K562 (cell line): ENCODE results near the gene TFB2M. TPM values are rescaled to one million over a fixed set of nuclear protein-coding genes. Genes with fewer than 3 reads are reported as not detected.

Source experiments
- ATAC-seq: fragments of 200-7000 bp; cut with Tn5 transposase; 3 replicates; pipeline ENCODE4 v1.9.1; 2020; ENCODE audit warnings: moderate library complexity
- BruUV-seq: library from RNA; stranded (reverse); fragments of 400-500 nt; replicated peaks from 2 replicates; lab custom pipeline; 2021; lab: Mats Ljungman, UMichigan
- CTCF ChIA-PET: fragments of 300-600 bp; formaldehyde crosslinking; extraction: SDS; loops from one replicate; lab custom pipeline; 2021; ENCODE audit warnings: low intra/inter-chr PET ratio; lab: Yijun Ruan, JAX
- POLR2A ChIA-PET: fragments of 300-600, 350-650 bp; sonication (Branson Sonifier 250); formaldehyde crosslinking; extraction: SDS; loops from one replicate; lab custom pipeline; 2021; ENCODE audit warnings: antibody characterized with exemption, inconsistent platforms; lab: Yijun Ruan, JAX
- DNase-seq, 4 experiments: peaks; one replicate each; pipeline versions ENCODE4 v3.0.0 to v3.0.0-alpha.2; 2011 to 2018; ENCODE audit warnings: low spot score in 3 of 4, mixed read lengths in 3 of 4; ENCODE audit errors: extremely low read depth in 1 of 4
- FAIRE-seq: peaks from 2 replicates; lab custom pipeline; 2011; peaks lifted over from hg19 to GRCh38; lab: Jason Lieb, UNC
- H2AFZ ChIP-seq: 2 replicates; pipeline ENCODE4 v1.6.0; 2011; ENCODE audit warnings: low read depth, low read length, control low read depth, inconsistent platforms
- H3K27ac ChIP-seq: fragments of 200-600 bp; 3 replicates; pipeline ENCODE4 v1.8.0; 2011; ENCODE audit warnings: low read depth, mild to moderate bottlenecking, control low read depth, inconsistent platforms, low read length, moderate library complexity, mixed read lengths; ENCODE audit errors: extremely low read depth
- H3K27me3 ChIP-seq, 2 experiments: fragments of 300-600 bp in 1 of 2; 2 replicates in 1 of 2; 3 replicates in 1 of 2; pipeline versions ENCODE4 v1.6.0 to v1.8.0; 2011; ENCODE audit warnings: inconsistent platforms in 2 of 2, low read length in 2 of 2, mild to moderate bottlenecking in 1 of 2, mixed read lengths in 1 of 2, moderate library complexity in 1 of 2; ENCODE audit not compliant: control insufficient read depth in 2 of 2, insufficient read depth in 2 of 2
- H3K36me3 ChIP-seq: fragments of 300-600 bp; 3 replicates; pipeline ENCODE4 v1.8.0; 2011; ENCODE audit warnings: mild to moderate bottlenecking, low read length, inconsistent platforms; ENCODE audit not compliant: control insufficient read depth, insufficient read depth
- H3K4me1 ChIP-seq, 2 experiments: fragments of 200-600 bp in 1 of 2; replicated peaks in 1 of 2; 2 replicates in 1 of 2; 3 replicates in 1 of 2; pipeline versions ENCODE4 v1.5.1 to v1.8.0; 2011; ENCODE audit warnings: inconsistent platforms in 2 of 2, low read length in 2 of 2, mild to moderate bottlenecking in 1 of 2, mixed read lengths in 1 of 2, moderate library complexity in 1 of 2; ENCODE audit not compliant: control insufficient read depth in 2 of 2, insufficient read depth in 2 of 2
- H3K4me2 ChIP-seq: 2 replicates; pipeline ENCODE4 v1.6.1; 2011; ENCODE audit warnings: low read length, control low read depth, inconsistent platforms, mixed read lengths; ENCODE audit not compliant: insufficient read depth
- H3K4me3 ChIP-seq: fragments of 200-600 bp; sonication (generic), shearing (Covaris generic); 2 replicates; pipeline ENCODE4 v1.5.1; 2016; ENCODE audit warnings: control low read depth, inconsistent platforms
- H3K79me2 ChIP-seq: fragments of 200-600 bp; 3 replicates; pipeline ENCODE4 v1.8.0; 2011; ENCODE audit warnings: low read length, inconsistent platforms; ENCODE audit not compliant: control insufficient read depth, insufficient read depth
- H3K9ac ChIP-seq, 2 experiments: 2 replicates each; pipeline versions ENCODE4 v1.6.0 to v1.6.1; 2011; ENCODE audit warnings: low read depth in 2 of 2, low read length in 2 of 2, control low read depth in 1 of 2, inconsistent platforms in 1 of 2, mild to moderate bottlenecking in 1 of 2, mixed read lengths in 1 of 2; ENCODE audit not compliant: insufficient read depth in 1 of 2
- H3K9me1 ChIP-seq: one replicate; pipeline ENCODE4 v1.6.0; 2011; ENCODE audit warnings: inconsistent platforms, mild to moderate bottlenecking, low read length, moderate library complexity; ENCODE audit not compliant: control insufficient read depth, insufficient read depth
- H3K9me3 ChIP-seq: replicated peaks from 2 replicates; pipeline ENCODE4 v1.5.1; 2011; ENCODE audit warnings: low read depth, low read length, inconsistent platforms; ENCODE audit not compliant: control insufficient read depth, insufficient read depth
- H4K20me1 ChIP-seq: replicated peaks from 2 replicates; pipeline ENCODE4 v1.6.1; 2011; ENCODE audit warnings: low read length, inconsistent platforms, mixed read lengths; ENCODE audit not compliant: control insufficient read depth, insufficient read depth
- ARID1B ChIP-seq: fragments of 450-650 bp; IDR thresholded peaks from 2 replicates; pipeline ENCODE4 v1.6.1; 2016; ENCODE audit warnings: antibody characterized with exemption, mild to moderate bottlenecking, inconsistent platforms
- ARID3A ChIP-seq: IDR thresholded peaks from 2 replicates; pipeline ENCODE4 v1.6.1; 2012; ENCODE audit warnings: low read depth, low read length, improper control_type of control experiment, borderline replicate concordance
- ATF1 ChIP-seq, 2 experiments: fragments of 450-650 bp in 1 of 2; IDR thresholded peaks; 2 replicates each; pipeline ENCODE4 v1.6.1; 2016; ENCODE audit warnings: missing compliant biosample characterization in 1 of 2, missing genetic modification characterization in 1 of 2
- HCFC1 ChIP-seq: IDR thresholded peaks from 2 replicates; pipeline ENCODE4 v1.6.1; 2012; ENCODE audit warnings: low read depth, low read length, improper control_type of control experiment
- ID3 ChIP-seq, 2 experiments: fragments of 250-450 bp in 1 of 2; fragments of 450-650 bp in 1 of 2; sonication (Bioruptor Pico) in 1 of 2; IDR thresholded peaks; 2 replicates each; pipeline versions ENCODE4 v1.6.1 to v1.8.0; 2016 to 2021; ENCODE audit warnings: mild to moderate bottlenecking in 2 of 2, moderate library complexity in 2 of 2, missing compliant biosample characterization in 1 of 2, missing genetic modification characterization in 1 of 2
- NKRF ChIP-seq: fragments of 450-650 bp; IDR thresholded peaks from 2 replicates; pipeline ENCODE4 v1.6.1; 2016; ENCODE audit warnings: borderline replicate concordance
- NUFIP1 ChIP-seq: fragments of 450-650 bp; IDR thresholded peaks from 2 replicates; pipeline ENCODE4 v1.6.1; 2018; ENCODE audit not compliant: partially characterized antibody
- TCF15 ChIP-seq: fragments of 250-450 bp; sonication (Bioruptor Pico); IDR thresholded peaks from 2 replicates; pipeline ENCODE4 v1.8.0; 2022; ENCODE audit warnings: moderate library complexity, mild to moderate bottlenecking, inconsistent platforms
- TCF3 ChIP-seq: sonication (generic); formaldehyde crosslinking; IDR thresholded peaks from 2 replicates; pipeline ENCODE4 v1.4.0; 2020; ENCODE audit warnings: mild to moderate bottlenecking, missing genetic modification reagents
- UBTF ChIP-seq, 2 experiments: IDR thresholded peaks; 2 replicates each; pipeline ENCODE4 v1.6.1; 2012; ENCODE audit warnings: improper control_type of control experiment in 2 of 2, low read depth in 2 of 2, low read length in 2 of 2, borderline replicate concordance in 1 of 2
- WGBS: fragments of 100-300 bp; shearing (Covaris generic); methylation state at CpG from one replicate; pipeline ENCODE4 v1.1.6; 2016; ENCODE audit warnings: low coverage, mixed read lengths; ENCODE audit not compliant: insufficient coverage; ENCODE audit errors: missing lambda C conversion rate; 5-methylcytosine and 5-hydroxymethylcytosine counted together
- in situ Hi-C: fragments of 300-500 bp; cut with MboI; formaldehyde crosslinking; loops from 4 replicates; pipeline ENCODE4 v1.15.0; 2018; ENCODE audit warnings: inconsistent platforms, mixed read lengths
- intact Hi-C: fragments of 100-400 bp; cut with micrococcal nuclease; formaldehyde crosslinking; loops from 2 replicates; pipeline ENCODE4 v1.14.2; 2022
- polyA plus RNA-seq, 8 experiments: library from polyadenylated mRNA; depleted of rRNA in 4 of 8; stranded (reverse) in 5 of 8; unstranded in 3 of 8; fragments of >200 nt; fragmentation: Nextera tagmentation in 2 of 8; fragmentation: Illumina TruSeq in 1 of 8; extraction: Ambion mirVana in 2 of 8; extraction: Trizol in 1 of 8; gene quantifications; 2 replicates each; pipeline versions ENCODE4 v1.2.1 to v1.2.3, GENCODE V29; 2011 to 2014; ENCODE audit warnings: inconsistent platforms in 1 of 8, missing spikeins in 1 of 8
- total RNA-seq, 7 experiments: library from RNA; depleted of rRNA in 6 of 7; stranded (reverse); fragments of >200 nt in 6 of 7; fragmentation: Illumina TruSeq in 2 of 7; extraction: Trizol in 2 of 7; gene quantifications; 2 replicates each; pipeline versions ENCODE4 v1.2.1 to v1.2.3, GENCODE V29; 2011 to 2021; ENCODE audit warnings: low replicate concordance in 1 of 7
- TF ChIP-seq, protein P1 (sequence below): fragments of 250-450 bp; sonication (Bioruptor Pico); IDR thresholded peaks from 2 replicates; pipeline ENCODE4 v1.8.0; 2021; ENCODE audit warnings: moderate library complexity, mild to moderate bottlenecking, inconsistent platforms

The TFB2M gene
- total and polyA plus RNA-seq, 9 of the 15 experiments (the other 6 are each of a cell fraction or from before 2014, with no cell fraction given) = 55.1 to 162 (median 70.6) TPM

DNA sequence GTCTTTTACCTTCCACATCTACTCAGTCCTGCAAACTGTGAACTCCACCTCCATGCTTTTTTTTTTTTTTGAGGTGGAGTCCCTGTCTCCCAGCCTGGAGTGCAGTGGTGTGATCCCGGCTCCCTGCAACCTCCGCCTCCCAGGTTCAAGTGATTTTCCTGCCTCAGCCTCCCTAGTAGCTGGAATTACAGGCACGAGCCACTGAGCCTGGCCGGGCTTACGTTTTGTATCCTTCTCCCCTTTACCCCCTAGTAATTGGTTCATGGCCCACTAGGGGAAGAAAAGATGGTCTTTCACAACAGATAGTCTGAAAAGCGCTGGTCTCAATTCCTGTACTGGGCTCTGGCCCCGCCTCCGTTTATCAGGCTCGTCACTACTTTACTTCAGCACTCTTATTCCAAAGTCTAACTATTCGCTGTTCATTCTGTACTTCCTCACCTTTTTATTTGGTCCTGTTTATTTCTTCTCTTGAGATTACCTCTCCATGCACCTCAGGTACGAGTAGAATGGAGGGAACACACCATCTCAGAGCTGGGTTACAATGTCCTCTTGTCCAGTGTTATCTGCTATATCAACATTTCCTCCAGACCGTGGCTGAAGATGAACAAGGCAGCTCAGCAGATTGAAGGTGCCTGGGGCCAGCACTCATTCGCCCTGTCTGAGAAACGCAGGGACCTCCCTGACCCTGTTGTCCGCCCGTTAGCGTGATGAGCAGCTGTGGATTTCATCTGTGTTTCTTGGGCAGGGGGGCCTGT is 16.4 kb upstream of the TFB2M start:
- H3K9ac ChIP-seq = peak overlapping the region; percentile 48 to 89
- WGBS = 4% methylated on average over 17 of the region's 17 CpGs
- BruUV-seq = no TSS peak
- H3K27ac ChIP-seq = peak overlapping the region; percentile 89
- peaks cover 31 to 59% of the 10 kb centered on the region in 2 experiments for H3K4me1 ChIP-seq
- ChIA-PET POLR2A (interaction anchor here (0.6 to 5.7 kb wide), 5 partner anchors 9 to 67 kb away, joined by 3 to 26 read pairs (median 4); partner anchors contain the start of genes CNST and TFB2M), CTCF (no interaction called here)
- peak; percentile 91 for FAIRE-seq
- no peaks in the 10 kb centered on the region for H3K9me3 ChIP-seq
- H2AFZ ChIP-seq = peak overlapping the region; percentile 41
- H3K79me2 ChIP-seq = peaks cover 98% of the 10 kb centered on the region
- H3K4me3 ChIP-seq = peak overlapping the region; percentile 15
- H3K27me3 ChIP-seq = no peaks in the 10 kb centered on the region
- peaks cover 44% of the 10 kb centered on the region for H3K36me3 ChIP-seq
- peak; percentile 42 to 86 (median 54) for DNase-seq
- peak; percentile 74 for ATAC-seq
- in situ Hi-C loops (no loop called here), intact Hi-C loops (loop anchor here (2.0 kb wide), 1 partner anchor 16 kb away; the partner anchor contains the start of genes CNST and TFB2M)
- H3K4me2 ChIP-seq = peak overlapping the region; percentile 79
- H4K20me1 ChIP-seq = no peaks in the 10 kb centered on the region
- no peaks in the 10 kb centered on the region for H3K9me1 ChIP-seq
- TF ChIP-seq ARID1B (peak; percentile 42; the same call in 1 of the 2 replicates), HCFC1 (0 out of 2 replicates have a peak, but pooled peaks have one; percentile 22), NUFIP1 (no peak), NKRF (peak; percentile 30; the same call in 1 of the 2 replicates), UBTF (IDR thresholded peaks at IDR 0.05; ENCODE audit: borderline replicate concordance in 1 of 2, low read depth in 2 of 2, low read length in 2 of 2) (0 out of 4 replicates have a peak, but pooled peaks of 1 of the 2 experiments have one; percentile 58), ARID3A (peak; percentile 86; the same call in 1 of the 2 replicates), TCF15 (CRISPR knock-in tag) (peak; percentile 78), ATF1 (CRISPR knock-in tag; IDR thresholded peaks at IDR 0.05) (no peak), ATF1 (tag; IDR thresholded peaks at IDR 0.05) (peak; percentile 75), ID3 (CRISPR knock-in tag; IDR thresholded peaks at IDR 0.05) (no peak), ID3 (tag; IDR thresholded peaks at IDR 0.05) (peak; percentile 19; the same call in 1 of the 2 replicates), TCF3 (CRISPR knock-in tag) (peak; percentile 47)
- TF ChIP-seq, protein P1, sequence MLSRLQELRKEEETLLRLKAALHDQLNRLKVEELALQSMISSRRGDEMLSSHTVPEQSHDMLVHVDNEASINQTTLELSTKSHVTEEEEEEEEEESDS (CRISPR knock-in tag) = no peak
